Parathyroid adenoma (tissue), 2 donors: ENCODE data around the gene ICAM2.

ENCODE experiments used
- H2AFZ ChIP-seq: fragments of 300-600 bp; sonication (generic); one replicate; pipeline ENCODE4 v1.7.0; 2017; ENCODE audit warnings: antibody characterized with exemption, mild to moderate bottlenecking
- H3K27ac ChIP-seq: fragments of 300-600 bp; sonication (generic); one replicate; pipeline ENCODE4 v1.7.0; 2017
- H3K27me3 ChIP-seq: fragments of 300-600 bp; sonication (generic); one replicate; pipeline ENCODE4 v1.7.0; 2017; ENCODE audit warnings: low read length; ENCODE audit not compliant: control insufficient read depth, insufficient read depth
- H3K36me3 ChIP-seq: fragments of 300-600 bp; sonication (generic); one replicate; pipeline ENCODE4 v1.7.0; 2017; ENCODE audit warnings: low read length; ENCODE audit not compliant: control insufficient read depth, insufficient read depth
- H3K4me1 ChIP-seq: fragments of 300-600 bp; sonication (generic); one replicate; pipeline ENCODE4 v1.7.0; 2017; ENCODE audit warnings: control low read depth
- H3K4me2 ChIP-seq: fragments of 300-600 bp; sonication (generic); one replicate; pipeline ENCODE4 v1.7.0; 2017; ENCODE audit warnings: low read length
- H3K4me3 ChIP-seq: fragments of 300-600 bp; sonication (generic); one replicate; pipeline ENCODE4 v1.7.0; 2017; ENCODE audit warnings: low read depth, low read length
- H3K79me2 ChIP-seq: fragments of 300-600 bp; sonication (generic); one replicate; pipeline ENCODE4 v1.7.0; 2017; ENCODE audit warnings: control low read depth
- H3K9ac ChIP-seq: fragments of 300-600 bp; sonication (generic); one replicate; pipeline ENCODE4 v1.7.0; 2017; ENCODE audit warnings: mild to moderate bottlenecking
- H3K9me3 ChIP-seq: fragments of 300-600 bp; sonication (generic); one replicate; pipeline ENCODE4 v1.7.0; 2017; ENCODE audit warnings: low read length; ENCODE audit not compliant: control insufficient read depth
- CTCF ChIP-seq: fragments of 300-600 bp; sonication (generic); IDR thresholded peaks from one replicate; pipeline ENCODE4 v1.7.0; 2017; ENCODE audit warnings: antibody characterized with exemption, mild to moderate bottlenecking
- donor health status: primary hyperparathyroidism.

The ICAM2 gene

GRCh38 chr17:64045176-64045575, 24.7 kb upstream of the ICAM2 start:
- H2AFZ ChIP-seq, result no peak overlapping the region
- no peaks in the 10 kb centered on the region for H3K9me3 ChIP-seq
- TF ChIP-seq CTCF, result no peak
- H3K4me1 ChIP-seq, result no peaks in the 10 kb centered on the region
- no peaks in the 10 kb centered on the region for H3K36me3 ChIP-seq
- H3K4me2 ChIP-seq, result no peak overlapping the region
- H3K27me3 ChIP-seq, result no peaks in the 10 kb centered on the region
- no peak overlapping the region for H3K27ac ChIP-seq
- H3K9ac ChIP-seq, result no peak overlapping the region
- H3K79me2 ChIP-seq, result no peaks in the 10 kb centered on the region
- no peak overlapping the region for H3K4me3 ChIP-seq

GRCh38 chr17:64042700-64043485, 22.5 kb upstream of the ICAM2 start:
- no peaks in the 10 kb centered on the region for H3K9me3 ChIP-seq
- no peak overlapping the region for H3K4me2 ChIP-seq
- H3K27ac ChIP-seq, result no peak overlapping the region
- H2AFZ ChIP-seq, result no peak overlapping the region
- no peaks in the 10 kb centered on the region for H3K36me3 ChIP-seq
- no peaks in the 10 kb centered on the region for H3K27me3 ChIP-seq
- TF ChIP-seq CTCF, result no peak
- H3K9ac ChIP-seq, result no peak overlapping the region
- no peak overlapping the region for H3K4me3 ChIP-seq
- no peaks in the 10 kb centered on the region for H3K4me1 ChIP-seq
- H3K79me2 ChIP-seq, result no peaks in the 10 kb centered on the region

- H3K27me3 ChIP-seq, result no peaks in the 10 kb centered on the region
- no peak overlapping the region for H3K27ac ChIP-seq
- TF ChIP-seq CTCF, result no peak
- H3K9me3 ChIP-seq, result no peaks in the 10 kb centered on the region
- no peak overlapping the region for H3K4me2 ChIP-seq
- no peaks in the 10 kb centered on the region for H3K79me2 ChIP-seq
- no peak overlapping the region for H3K9ac ChIP-seq
- H2AFZ ChIP-seq, result no peak overlapping the region
- H3K36me3 ChIP-seq, result no peaks in the 10 kb centered on the region
- no peaks in the 10 kb centered on the region for H3K4me1 ChIP-seq
- no peak overlapping the region for H3K4me3 ChIP-seq
Measured at GRCh38 chr17:64041912-64042311, 21.5 kb upstream of the ICAM2 start.

GRCh38 chr17:64040206-64040605, 19.8 kb upstream of the ICAM2 start:
- Histone ChIP-seq H3K36me3 (no peaks in the 10 kb centered on the region), H3K27me3 (no peaks in the 10 kb centered on the region), H3K9ac (no peak overlapping the region), H3K9me3 (no peaks in the 10 kb centered on the region), H3K4me2 (no peak overlapping the region), H3K4me1 (no peaks in the 10 kb centered on the region), H2AFZ (no peak overlapping the region), H3K27ac (no peak overlapping the region), H3K4me3 (no peak overlapping the region), H3K79me2 (no peaks in the 10 kb centered on the region)
- TF ChIP-seq CTCF, result no peak

GRCh38 chr17:64039106-64039400, 18.6 kb upstream of the ICAM2 start:
- H3K4me3 ChIP-seq, result no peak overlapping the region
- TF ChIP-seq CTCF, result no peak
- no peaks in the 10 kb centered on the region for H3K27me3 ChIP-seq
- H3K27ac ChIP-seq, result no peak overlapping the region
- H3K4me1 ChIP-seq, result no peaks in the 10 kb centered on the region
- no peak overlapping the region for H3K9ac ChIP-seq
- H3K36me3 ChIP-seq, result no peaks in the 10 kb centered on the region
- no peak overlapping the region for H2AFZ ChIP-seq
- H3K4me2 ChIP-seq, result no peak overlapping the region
- H3K79me2 ChIP-seq, result no peaks in the 10 kb centered on the region
- H3K9me3 ChIP-seq, result no peaks in the 10 kb centered on the region
